ENCODE measurements around the gene TAF9B. TPM values are rescaled to one million over a fixed set of nuclear protein-coding genes. Genes with fewer than 3 reads are reported as not detected.
"Not testable (repeated sequence)": the region's sequence is repeated elsewhere in the genome, so short reads cannot be mapped to it uniquely, and the experiment has no call there.

Gene TAF9B
- polyA plus RNA-seq (ENCODE audit: insufficient read length in 12 of 12) = 10 to 100 TPM in 11 of 12 donors, not detected in 1; 26.6 to 38.5 (median 35.3) TPM
- long read RNA-seq, donor 1, transcript TAF9B-201 (7 exons, 2,713 nt) = major isoform, 9 of 9 reads
- long read RNA-seq, donor 1, partial matches to known transcripts = 0 of 9 reads
- long read RNA-seq, donor 1, other reads (novel, unspliced or antisense) = 0 of 9 reads
- long read RNA-seq, donor 2, transcript TAF9B-201 (7 exons, 2,713 nt) = major isoform, 22 of 22 reads
- long read RNA-seq, donor 2, partial matches to known transcripts = 0 of 22 reads
- long read RNA-seq, donor 2, other reads (novel, unspliced or antisense) = 0 of 22 reads
- long read RNA-seq, donor 3, transcript TAF9B-201 (7 exons, 2,713 nt) = major isoform, 8 of 8 reads
- long read RNA-seq, donor 3, partial matches to known transcripts = 0 of 8 reads
- long read RNA-seq, donor 3, other reads (novel, unspliced or antisense) = 0 of 8 reads
- long read RNA-seq, donor 4, transcript TAF9B-201 (7 exons, 2,713 nt) = major isoform, 11 of 11 reads
- long read RNA-seq, donor 4, partial matches to known transcripts = 0 of 11 reads
- long read RNA-seq, donor 4, other reads (novel, unspliced or antisense) = 0 of 11 reads
- long read RNA-seq, donor 5, transcript TAF9B-201 (7 exons, 2,713 nt) = major isoform, 16 of 16 reads
- long read RNA-seq, donor 5, partial matches to known transcripts = 0 of 16 reads
- long read RNA-seq, donor 5, other reads (novel, unspliced or antisense) = 0 of 16 reads
- long read RNA-seq, donor 6, transcript TAF9B-201 (7 exons, 2,713 nt) = major isoform, 8 of 8 reads
- long read RNA-seq, donor 6, partial matches to known transcripts = 0 of 8 reads
- long read RNA-seq, donor 6, other reads (novel, unspliced or antisense) = 0 of 8 reads
- long read RNA-seq, donor 7, transcript TAF9B-201 (7 exons, 2,713 nt) = major isoform, 7 of 7 reads
- long read RNA-seq, donor 7, partial matches to known transcripts = 0 of 7 reads
- long read RNA-seq, donor 7, other reads (novel, unspliced or antisense) = 0 of 7 reads
- long read RNA-seq, donor 8, transcript TAF9B-201 (7 exons, 2,713 nt) = major isoform, 17 of 17 reads
- long read RNA-seq, donor 8, partial matches to known transcripts = 0 of 17 reads
- long read RNA-seq, donor 8, other reads (novel, unspliced or antisense) = 0 of 17 reads
- long read RNA-seq, donor 9, transcript TAF9B-201 (7 exons, 2,713 nt) = major isoform, 5 of 5 reads
- long read RNA-seq, donor 9, partial matches to known transcripts = 0 of 5 reads
- long read RNA-seq, donor 9, other reads (novel, unspliced or antisense) = 0 of 5 reads
- long read RNA-seq, donor 10, transcript TAF9B-201 (7 exons, 2,713 nt) = major isoform, 8 of 8 reads
- long read RNA-seq, donor 10, partial matches to known transcripts = 0 of 8 reads
- long read RNA-seq, donor 10, other reads (novel, unspliced or antisense) = 0 of 8 reads
- long read RNA-seq, donor 11, transcript TAF9B-201 (7 exons, 2,713 nt) = major isoform, 15 of 15 reads
- long read RNA-seq, donor 11, partial matches to known transcripts = 0 of 15 reads
- long read RNA-seq, donor 11, other reads (novel, unspliced or antisense) = 0 of 15 reads

- DNase-seq = peak; percentile 79
Observed at GRCh38 chrX:78139160-78140123, at the start of gene TAF9B. Gene TAF9B, minus strand, starts transcription at chrX:78139650. Its CDS starts 39 bp downstream, at chrX:78139611.

- no peak for DNase-seq
Observed at GRCh38 chrX:78182881-78183280, 43.4 kb upstream of the TAF9B start.

GRCh38 chrX:78181307-78181706 lies 41.9 kb upstream of the TAF9B start:
- no peak for DNase-seq

- DNase-seq = no peak
Observed at GRCh38 chrX:78168065-78168464, 28.6 kb upstream of the TAF9B start.

- DNase-seq = no peak
Observed at GRCh38 chrX:78165425-78165824, 26.0 kb upstream of the TAF9B start.

GRCh38 chrX:78163175-78163574 lies 23.7 kb upstream of the TAF9B start:
- not testable (repeated sequence) for DNase-seq

GRCh38 chrX:78160711-78161110 lies 21.3 kb upstream of the TAF9B start:
- DNase-seq = not testable (repeated sequence)

- not testable (repeated sequence) for DNase-seq
Observed at GRCh38 chrX:78157846-78158245, 18.4 kb upstream of the TAF9B start.

GRCh38 chrX:78157373-78157772 lies 17.9 kb upstream of the TAF9B start:
- DNase-seq = not testable (repeated sequence)

GRCh38 chrX:78147002-78147540 lies 7.6 kb upstream of the TAF9B start:
- DNase-seq = not testable (repeated sequence)

- DNase-seq = no peak
Observed at GRCh38 chrX:78140206-78140605, 756 bp upstream of the TAF9B start.

GRCh38 chrX:78133238-78133960 lies 6.1 kb downstream of the TAF9B start:
- DNase-seq = no peak

- no peak for DNase-seq
Observed at GRCh38 chrX:78131117-78131516, 8.3 kb downstream of the TAF9B start.

- DNase-seq = no peak
Observed at GRCh38 chrX:78130396-78130795, 9.1 kb downstream of the TAF9B start.

GRCh38 chrX:78129714-78130113 lies 9.7 kb downstream of the TAF9B start:
- no peak for DNase-seq

GRCh38 chrX:78125781-78126180 lies 13.7 kb downstream of the TAF9B start:
- DNase-seq = not testable (repeated sequence)

GRCh38 chrX:78125148-78125547 lies 14.3 kb downstream of the TAF9B start:
- no peak for DNase-seq

- no peak for DNase-seq
Observed at GRCh38 chrX:78124307-78124706, 15.1 kb downstream of the TAF9B start.

GRCh38 chrX:78123190-78123589 lies 16.3 kb downstream of the TAF9B start:
- DNase-seq = no peak

All from muscle of arm (tissue), 14 donors.